GM12874 (cell line): ENCODE results near the gene TBC1D9B.

Experiments used
- CTCF ChIP-seq: IDR thresholded peaks from 2 replicates; pipeline ENCODE4 v1.5.1; 2011; ENCODE audit warnings: low read depth, mild to moderate bottlenecking, control low read depth, low read length, moderate library complexity; ENCODE audit not compliant: insufficient read depth

The TBC1D9B gene

GRCh38 chr5:179870952-179871351 lies 36.7 kb downstream of the TBC1D9B start:
- no peak for TF ChIP-seq CTCF

GRCh38 chr5:179870403-179870903 lies 37.2 kb downstream of the TBC1D9B start:
- TF ChIP-seq CTCF, result peak; percentile 50

GRCh38 chr5:179869641-179870402 lies 37.9 kb downstream of the TBC1D9B start:
- no peak for TF ChIP-seq CTCF

GRCh38 chr5:179869101-179869500 lies 38.6 kb downstream of the TBC1D9B start:
- no peak for TF ChIP-seq CTCF

GRCh38 chr5:179868541-179868940 lies 39.2 kb downstream of the TBC1D9B start:
- no peak for TF ChIP-seq CTCF

- no peak for TF ChIP-seq CTCF
These were observed 40.2 kb downstream of the TBC1D9B start for GRCh38 chr5:179867476-179867875.

- TF ChIP-seq CTCF, result no peak
These were observed 40.6 kb downstream of the TBC1D9B start for GRCh38 chr5:179867079-179867465.
